ENCODE results near the gene SLC35F4.

SLC35F4 gene

GRCh38 chr14:57889245-57889644 lies 23.4 kb upstream of the SLC35F4 start:
- DNase-seq (ENCODE audit: low read depth), result no peak
- no peak overlapping the region for H3K4me3 ChIP-seq (ENCODE audit: low read depth, low read length)
- no peak for TF ChIP-seq MYC (IDR thresholded peaks at IDR 0.05; ENCODE audit: low read depth, low read length)
- no peak for TF ChIP-seq POLR2A (IDR thresholded peaks at IDR 0.05; ENCODE audit: extremely low read depth, insufficient read length)
- TF ChIP-seq, protein P1, sequence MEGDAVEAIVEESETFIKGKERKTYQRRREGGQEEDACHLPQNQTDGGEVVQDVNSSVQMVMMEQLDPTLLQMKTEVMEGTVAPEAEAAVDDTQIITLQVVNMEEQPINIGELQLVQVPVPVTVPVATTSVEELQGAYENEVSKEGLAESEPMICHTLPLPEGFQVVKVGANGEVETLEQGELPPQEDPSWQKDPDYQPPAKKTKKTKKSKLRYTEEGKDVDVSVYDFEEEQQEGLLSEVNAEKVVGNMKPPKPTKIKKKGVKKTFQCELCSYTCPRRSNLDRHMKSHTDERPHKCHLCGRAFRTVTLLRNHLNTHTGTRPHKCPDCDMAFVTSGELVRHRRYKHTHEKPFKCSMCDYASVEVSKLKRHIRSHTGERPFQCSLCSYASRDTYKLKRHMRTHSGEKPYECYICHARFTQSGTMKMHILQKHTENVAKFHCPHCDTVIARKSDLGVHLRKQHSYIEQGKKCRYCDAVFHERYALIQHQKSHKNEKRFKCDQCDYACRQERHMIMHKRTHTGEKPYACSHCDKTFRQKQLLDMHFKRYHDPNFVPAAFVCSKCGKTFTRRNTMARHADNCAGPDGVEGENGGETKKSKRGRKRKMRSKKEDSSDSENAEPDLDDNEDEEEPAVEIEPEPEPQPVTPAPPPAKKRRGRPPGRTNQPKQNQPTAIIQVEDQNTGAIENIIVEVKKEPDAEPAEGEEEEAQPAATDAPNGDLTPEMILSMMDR (IDR thresholded peaks at IDR 0.05; ENCODE audit: low read depth, low read length), result no peak
- TF ChIP-seq, protein P2, sequence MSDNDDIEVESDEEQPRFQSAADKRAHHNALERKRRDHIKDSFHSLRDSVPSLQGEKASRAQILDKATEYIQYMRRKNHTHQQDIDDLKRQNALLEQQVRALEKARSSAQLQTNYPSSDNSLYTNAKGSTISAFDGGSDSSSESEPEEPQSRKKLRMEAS (IDR thresholded peaks at IDR 0.05; ENCODE audit: low read depth, low read length), result no peak

DNA sequence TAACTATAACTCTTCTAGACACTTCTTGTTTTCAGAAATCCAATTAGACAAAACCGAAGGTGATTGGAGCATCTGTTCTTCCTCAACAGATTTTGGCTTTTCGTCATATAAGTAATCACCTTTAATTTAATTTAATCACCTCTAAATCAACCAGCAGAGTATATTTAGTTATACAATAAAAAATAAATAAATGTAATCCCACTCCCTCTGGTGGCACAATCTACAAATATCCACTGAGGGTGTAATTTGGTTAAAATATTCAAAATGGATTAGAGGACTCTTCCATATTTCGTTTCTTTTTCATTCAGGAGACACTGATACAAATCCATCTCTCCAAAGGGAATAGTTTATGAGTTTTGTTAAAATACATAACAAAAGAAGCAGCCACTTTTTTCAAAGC lies 18.3 kb upstream of the SLC35F4 start:
- H3K4me3 ChIP-seq (ENCODE audit: low read depth, low read length), result no peak overlapping the region
- DNase-seq (ENCODE audit: low read depth), result no peak
- TF ChIP-seq MYC (IDR thresholded peaks at IDR 0.05; ENCODE audit: low read depth, low read length) (no peak), POLR2A (IDR thresholded peaks at IDR 0.05; ENCODE audit: extremely low read depth, insufficient read length) (no peak)
- TF ChIP-seq, protein P2 (IDR thresholded peaks at IDR 0.05; ENCODE audit: low read depth, low read length), result no peak
- TF ChIP-seq, protein P1 (IDR thresholded peaks at IDR 0.05; ENCODE audit: low read depth, low read length), result no peak

DNA sequence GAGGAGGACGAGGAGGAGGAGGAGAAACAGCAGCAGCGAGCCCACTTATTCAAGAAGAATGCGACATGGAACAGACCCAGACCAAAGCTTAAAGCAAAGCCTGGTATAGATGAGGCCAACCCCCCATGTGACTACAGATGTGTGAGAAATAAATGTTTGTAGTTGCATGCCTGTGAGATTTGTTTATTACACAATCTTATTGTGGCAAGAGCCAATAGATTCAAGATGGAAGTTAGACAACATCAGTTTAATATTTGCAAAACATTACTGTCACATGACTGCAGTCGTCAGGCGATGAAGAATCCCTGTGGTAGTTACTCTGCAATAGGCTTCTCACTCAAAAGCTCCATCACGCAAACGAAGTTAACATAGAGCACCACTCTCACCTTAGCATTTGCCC lies 17.2 kb upstream of the SLC35F4 start:
- no peak for TF ChIP-seq MYC (IDR thresholded peaks at IDR 0.05; ENCODE audit: low read depth, low read length)
- TF ChIP-seq, protein P2 (IDR thresholded peaks at IDR 0.05; ENCODE audit: low read depth, low read length), result no peak
- TF ChIP-seq POLR2A (IDR thresholded peaks at IDR 0.05; ENCODE audit: extremely low read depth, insufficient read length), result no peak
- TF ChIP-seq, protein P1 (IDR thresholded peaks at IDR 0.05; ENCODE audit: low read depth, low read length), result no peak
- DNase-seq (ENCODE audit: low read depth), result no peak
- no peak overlapping the region for H3K4me3 ChIP-seq (ENCODE audit: low read depth, low read length)

DNA sequence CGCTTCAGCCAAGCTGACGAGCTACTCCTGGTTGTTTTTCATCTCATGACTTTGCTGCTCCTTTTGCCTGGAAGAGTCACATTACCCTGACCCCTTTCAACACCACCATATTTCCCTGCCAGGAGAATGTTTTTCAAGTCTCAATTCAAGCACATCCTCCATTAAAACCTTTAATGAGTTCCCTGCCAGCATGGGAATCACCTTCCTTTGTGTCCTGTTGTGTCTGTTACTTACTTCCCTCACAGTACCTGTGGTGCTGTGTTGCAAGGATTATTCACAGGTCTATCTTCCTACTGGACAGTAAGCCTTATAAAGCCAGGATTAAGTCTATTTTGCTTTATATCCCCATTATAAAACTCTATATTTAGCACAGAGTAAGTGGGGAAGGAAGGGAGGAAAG lies 13.6 kb upstream of the SLC35F4 start:
- TF ChIP-seq, protein P2 (IDR thresholded peaks at IDR 0.05; ENCODE audit: low read depth, low read length), result no peak
- no peak for TF ChIP-seq MYC (IDR thresholded peaks at IDR 0.05; ENCODE audit: low read depth, low read length)
- no peak for TF ChIP-seq POLR2A (IDR thresholded peaks at IDR 0.05; ENCODE audit: extremely low read depth, insufficient read length)
- no peak for DNase-seq (ENCODE audit: low read depth)
- H3K4me3 ChIP-seq (ENCODE audit: low read depth, low read length), result no peak overlapping the region

DNA sequence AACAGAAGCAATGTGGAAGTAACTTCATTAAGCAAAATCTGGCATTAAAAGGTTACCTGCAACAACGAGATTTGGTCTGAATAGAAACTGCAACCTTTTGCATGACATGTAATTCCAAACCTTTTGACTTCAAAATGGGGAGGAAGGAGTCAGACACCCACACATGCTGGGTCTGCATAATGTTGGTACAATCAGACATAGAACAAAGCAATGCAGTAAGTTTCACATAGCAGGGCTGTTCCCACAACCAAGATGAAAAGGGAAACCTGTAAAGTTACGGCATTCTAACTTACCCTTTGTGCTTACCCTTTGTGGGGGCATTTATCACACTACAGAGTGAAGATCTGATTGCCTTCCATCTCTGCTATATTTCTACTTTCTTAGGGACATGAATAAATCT lies 10.1 kb upstream of the SLC35F4 start:
- DNase-seq (ENCODE audit: low read depth), result no peak
- TF ChIP-seq, protein P1 (IDR thresholded peaks at IDR 0.05; ENCODE audit: low read depth, low read length), result no peak
- TF ChIP-seq MYC (IDR thresholded peaks at IDR 0.05; ENCODE audit: low read depth, low read length) (no peak), POLR2A (IDR thresholded peaks at IDR 0.05; ENCODE audit: extremely low read depth, insufficient read length) (no peak)
- TF ChIP-seq, protein P2 (IDR thresholded peaks at IDR 0.05; ENCODE audit: low read depth, low read length), result no peak
- H3K4me3 ChIP-seq (ENCODE audit: low read depth, low read length), result no peak overlapping the region

DNA sequence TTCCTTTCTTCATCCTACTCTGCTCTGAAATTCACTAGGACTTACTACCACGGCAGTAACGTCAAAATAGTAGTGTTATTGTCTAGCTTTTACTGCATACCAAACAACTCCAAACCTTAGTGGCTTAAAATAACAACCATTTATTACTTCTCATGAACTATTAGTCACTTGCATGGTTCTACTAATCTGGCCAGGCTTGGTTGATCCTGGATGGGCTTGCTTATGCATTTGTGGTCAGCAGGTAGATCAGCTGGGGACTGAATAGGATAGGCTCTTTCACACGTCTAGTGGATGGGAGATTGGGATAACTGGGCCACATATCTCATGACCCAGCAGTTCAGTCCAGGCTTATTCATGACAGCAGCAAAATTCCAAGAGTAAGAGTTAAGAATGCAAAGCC lies 9.4 kb upstream of the SLC35F4 start:
- TF ChIP-seq, protein P2 (IDR thresholded peaks at IDR 0.05; ENCODE audit: low read depth, low read length), result no peak
- TF ChIP-seq, protein P1 (IDR thresholded peaks at IDR 0.05; ENCODE audit: low read depth, low read length), result no peak
- TF ChIP-seq MYC (IDR thresholded peaks at IDR 0.05; ENCODE audit: low read depth, low read length) (no peak), POLR2A (IDR thresholded peaks at IDR 0.05; ENCODE audit: extremely low read depth, insufficient read length) (no peak)
- no peak overlapping the region for H3K4me3 ChIP-seq (ENCODE audit: low read depth, low read length)
- no peak for DNase-seq (ENCODE audit: low read depth)

All from NB4 (cell line).